Activated CD4-positive, alpha-beta T cell treated with anti-CD3 and anti-CD28 coated beads, Interleukin-2, Interleukin-4, amounts not matched to agents 100 ng/mL and 50 ng/mL, durations not matched to agents 16 hours and 8 hours (primary cell): ENCODE data around the gene FCAMR.

Experiments
- DNase-seq: peaks from one replicate; pipeline ENCODE4 v3.0.0-alpha.2; 2020; ENCODE audit warnings: low spot score

The FCAMR gene

GRCh38 chr1:206970446-206970845, at the start of gene FCAMR:
FCAMR (minus strand) TSS chr1:206970460; CDS start chr1:206970125, 335 bp downstream.
- DNase-seq = no peak

GRCh38 chr1:207019661-207020060, 49.4 kb upstream of the FCAMR start:
- DNase-seq = no peak

- no peak for DNase-seq
These were observed 48.9 kb upstream of the FCAMR start for GRCh38 chr1:207019161-207019560.

DNA sequence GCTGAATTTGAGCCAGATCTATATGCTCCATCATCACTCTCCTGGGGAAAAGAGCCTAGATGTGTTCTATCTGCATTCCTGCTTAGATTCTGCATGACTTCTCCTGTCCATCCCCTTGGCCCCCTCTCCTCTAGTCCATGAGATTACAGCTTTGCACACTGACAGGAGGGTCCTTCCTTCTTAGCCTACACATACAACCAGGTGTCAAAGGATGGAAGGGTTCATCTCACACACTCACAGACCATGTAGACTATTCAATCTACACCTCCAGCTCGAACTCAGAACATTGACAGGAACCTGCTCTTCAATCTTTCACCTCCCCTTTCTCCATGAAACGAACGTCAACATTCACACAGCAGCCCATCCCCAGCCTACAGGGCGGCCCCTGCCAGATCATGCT, 48.4 kb upstream of the FCAMR start:
- DNase-seq = no peak

DNA sequence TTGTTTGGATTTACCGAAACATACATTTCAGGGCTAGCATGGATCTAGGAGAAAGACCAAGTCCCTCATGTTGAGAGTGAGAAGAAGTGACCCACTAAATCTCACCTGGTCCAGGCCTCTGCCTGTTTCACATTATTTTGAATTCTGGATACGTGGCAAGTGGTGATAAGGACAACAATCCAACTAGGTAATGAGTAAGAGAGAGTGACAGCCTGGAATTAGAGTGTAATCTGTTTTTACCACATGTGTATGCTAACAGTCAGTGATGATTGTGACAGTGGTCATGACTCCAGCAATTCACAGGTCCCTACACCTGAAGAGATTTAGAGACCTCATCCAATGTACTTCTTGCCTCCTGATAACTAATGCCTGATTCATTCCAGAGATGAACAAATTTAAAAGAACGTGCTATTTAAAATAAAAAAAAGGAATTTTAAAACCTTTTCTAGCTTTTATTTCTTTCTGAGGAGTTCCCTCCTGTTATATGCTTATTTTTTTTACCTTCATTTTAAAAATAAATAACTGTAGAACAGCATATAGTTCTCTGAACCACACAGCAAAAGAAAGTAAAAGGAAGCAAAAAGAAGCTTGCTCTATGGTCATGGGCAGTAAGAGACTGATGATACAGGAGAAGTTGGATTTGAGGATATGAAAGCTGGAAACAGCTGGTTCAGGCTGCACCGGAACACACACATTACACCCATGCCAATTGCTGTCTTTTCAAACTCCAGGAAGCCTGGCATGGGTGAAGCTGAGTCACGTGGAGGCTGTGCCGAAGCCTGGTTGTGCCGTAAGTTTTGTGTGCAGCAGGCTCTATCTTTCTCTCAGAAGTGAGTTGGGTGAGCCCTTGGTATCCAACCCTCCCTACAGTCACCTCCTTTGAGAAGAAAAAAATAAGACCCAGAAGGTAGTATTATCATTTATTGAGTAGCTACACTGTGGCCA, 47.6 kb upstream of the FCAMR start:
- DNase-seq = no peak

- no peak for DNase-seq
These were observed 45.5 kb upstream of the FCAMR start for GRCh38 chr1:207015791-207016190.

DNA sequence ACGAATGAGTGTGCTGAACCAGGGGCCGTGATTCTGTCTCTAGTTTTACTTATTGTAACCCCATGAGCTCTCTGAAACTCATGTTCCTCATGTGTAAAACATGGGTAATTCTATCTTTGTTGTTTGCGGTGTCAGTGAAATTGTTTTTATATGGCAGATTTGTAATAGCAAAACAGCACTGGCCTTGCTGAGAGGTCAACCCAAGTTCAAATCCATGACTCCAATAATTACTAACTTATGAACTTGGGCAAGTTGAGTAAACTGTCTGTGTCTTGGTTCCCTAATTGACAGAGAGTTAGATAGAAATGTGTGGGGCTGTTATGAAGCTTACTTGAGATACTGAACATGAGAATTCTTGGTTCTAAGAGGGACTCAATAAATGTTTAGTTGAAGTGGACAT, 44.5 kb upstream of the FCAMR start:
- DNase-seq = no peak

- DNase-seq = no peak
These were observed 43.2 kb upstream of the FCAMR start for GRCh38 chr1:207013321-207014085.

- no peak for DNase-seq
These were observed 40.5 kb upstream of the FCAMR start for GRCh38 chr1:207010726-207011125.

GRCh38 chr1:207009945-207010344, 39.7 kb upstream of the FCAMR start:
- no peak for DNase-seq

- DNase-seq = no peak
These were observed 39.1 kb upstream of the FCAMR start for GRCh38 chr1:207009182-207009850.

DNA sequence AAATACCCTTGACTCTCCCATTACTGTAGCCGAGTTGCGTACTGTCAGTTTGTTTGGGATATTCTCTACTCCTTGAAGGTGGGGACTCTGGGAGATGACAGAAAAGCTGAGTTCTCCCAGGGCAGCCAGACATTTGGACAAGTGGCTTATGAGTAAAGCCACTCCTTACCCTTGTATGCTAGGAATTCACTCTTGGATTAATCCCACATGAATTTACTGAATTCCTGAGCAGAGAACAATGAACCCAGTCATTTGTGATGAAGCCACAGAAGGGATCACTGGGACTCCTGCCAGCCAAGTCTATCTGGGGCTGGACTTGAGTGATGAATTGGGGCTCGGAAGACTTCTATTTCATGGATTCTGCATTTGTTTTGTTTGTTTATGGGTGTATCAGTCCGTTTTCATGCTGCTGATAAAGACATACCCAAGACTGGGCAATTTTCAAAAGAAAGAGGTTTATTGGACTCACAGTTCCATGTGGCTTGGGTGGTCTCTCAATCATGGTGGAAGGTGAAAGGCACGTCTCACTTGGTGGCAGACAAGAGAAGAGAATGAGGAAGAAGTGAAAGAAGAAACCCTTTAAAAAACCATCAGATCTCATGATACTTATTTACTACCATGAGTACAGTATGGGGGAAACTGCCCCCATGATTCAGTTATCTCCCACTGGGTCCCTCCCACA, 37.2 kb upstream of the FCAMR start:
- DNase-seq = no peak

- DNase-seq = no peak
These were observed 36.7 kb upstream of the FCAMR start for GRCh38 chr1:207006914-207007313.

DNA sequence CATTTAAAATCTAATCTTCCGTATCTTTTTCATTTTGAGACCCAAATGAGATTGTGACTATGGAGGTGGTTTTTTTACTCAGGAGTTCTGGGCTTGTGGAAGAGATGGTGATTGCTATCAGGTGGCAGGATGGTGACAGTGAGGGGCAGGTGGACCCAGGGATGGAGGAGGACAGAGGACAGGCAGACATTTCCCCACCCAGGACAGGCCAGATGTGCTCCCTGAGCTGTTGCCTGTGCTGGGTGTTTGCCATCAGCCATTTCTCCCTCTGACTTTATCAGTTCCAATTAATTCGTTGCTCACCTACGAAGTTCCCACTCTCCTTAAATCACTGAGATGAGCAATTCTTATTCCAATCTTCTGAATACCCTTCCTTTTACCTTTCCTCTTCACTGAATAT, 35.8 kb upstream of the FCAMR start:
- DNase-seq = no peak

GRCh38 chr1:207004931-207005830, 34.9 kb upstream of the FCAMR start:
- DNase-seq = peak; percentile 30

GRCh38 chr1:207003210-207003609, 33.0 kb upstream of the FCAMR start:
- no peak for DNase-seq

GRCh38 chr1:207002724-207003146, 32.5 kb upstream of the FCAMR start:
- no peak for DNase-seq

DNA sequence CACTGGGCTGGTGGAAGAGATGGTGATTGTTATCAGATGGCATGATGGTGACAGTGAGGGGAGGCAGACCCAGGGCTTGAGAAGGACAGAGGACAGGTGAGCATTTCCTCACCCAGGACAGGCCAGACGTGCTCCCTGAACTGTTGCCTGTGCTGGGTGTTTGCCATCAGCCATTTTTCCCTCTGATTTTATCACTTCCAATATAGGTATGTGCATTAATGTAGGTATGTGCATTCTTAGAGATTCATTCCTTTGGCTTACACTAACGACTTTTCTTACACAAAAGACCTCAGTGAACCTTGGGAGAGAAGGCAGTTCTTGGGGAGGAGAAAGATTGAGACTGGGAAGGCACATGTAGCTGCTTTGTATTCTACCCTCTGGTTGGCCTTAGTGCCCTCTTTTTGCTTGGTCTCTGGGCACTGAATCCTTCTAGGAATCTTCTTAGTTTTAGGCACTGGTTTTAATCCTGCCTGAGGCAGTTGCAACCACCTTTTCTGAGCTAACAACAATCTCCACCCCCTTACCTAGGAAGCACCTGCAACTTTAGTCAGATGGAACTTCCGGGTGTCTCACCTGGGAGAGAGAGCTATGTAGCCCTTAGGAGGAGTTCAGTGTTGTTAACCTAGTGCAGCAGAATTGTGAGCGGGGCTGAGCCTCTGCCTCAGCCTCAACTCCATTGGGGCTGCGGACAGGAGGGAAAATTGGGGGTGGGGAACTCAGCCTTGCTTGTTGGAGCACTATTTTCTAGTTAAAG, 31.4 kb upstream of the FCAMR start:
- DNase-seq = no peak

- DNase-seq = no peak
These were observed 30.5 kb upstream of the FCAMR start for GRCh38 chr1:207000651-207001291.

- no peak for DNase-seq
These were observed 28.6 kb upstream of the FCAMR start for GRCh38 chr1:206998816-206999215.
